ENCODE data around the gene SLC12A3.

The SLC12A3 gene

GRCh38 chr16:56892705-56893104 is 27.7 kb downstream of the SLC12A3 start:
- in situ Hi-C loops (cut with MboI; ENCODE audit: low pct_unique_long_range_greater_than_20kb, low sequenced_read_pairs, unreplicated experiment), result no loop called here
- TF ChIP-seq CTCF (IDR thresholded peaks at IDR 0.05; ENCODE audit: extremely low read depth, insufficient read depth, missing control alignments), result no peak

GRCh38 chr16:56894331-56894917 is 29.4 kb downstream of the SLC12A3 start:
- DNase-seq (ENCODE audit: low spot score), result no peak

More at GRCh38 chr16:56892705-56893104, 27.7 kb downstream of the SLC12A3 start:
- DNase-seq (ENCODE audit: low spot score), result no peak

GRCh38 chr16:56895813-56896212 is 30.8 kb downstream of the SLC12A3 start:
- no peak for DNase-seq (ENCODE audit: low spot score)
- in situ Hi-C loops (cut with MboI; ENCODE audit: low pct_unique_long_range_greater_than_20kb, low sequenced_read_pairs, unreplicated experiment), result no loop called here
- TF ChIP-seq CTCF (IDR thresholded peaks at IDR 0.05; ENCODE audit: extremely low read depth, insufficient read depth, missing control alignments), result no peak

More at GRCh38 chr16:56894331-56894917, 29.4 kb downstream of the SLC12A3 start:
- in situ Hi-C loops (cut with MboI; ENCODE audit: low pct_unique_long_range_greater_than_20kb, low sequenced_read_pairs, unreplicated experiment), result no loop called here
- no peak for TF ChIP-seq CTCF (IDR thresholded peaks at IDR 0.05; ENCODE audit: extremely low read depth, insufficient read depth, missing control alignments)

GRCh38 chr16:56896244-56896643 is 31.2 kb downstream of the SLC12A3 start:
- in situ Hi-C loops (cut with MboI; ENCODE audit: low pct_unique_long_range_greater_than_20kb, low sequenced_read_pairs, unreplicated experiment), result no loop called here
- no peak for DNase-seq (ENCODE audit: low spot score)
- no peak for TF ChIP-seq CTCF (IDR thresholded peaks at IDR 0.05; ENCODE audit: extremely low read depth, insufficient read depth, missing control alignments)

GRCh38 chr16:56897026-56897799 is 32.2 kb downstream of the SLC12A3 start:
- no peak for TF ChIP-seq CTCF (IDR thresholded peaks at IDR 0.05; ENCODE audit: extremely low read depth, insufficient read depth, missing control alignments)
- no peak for DNase-seq (ENCODE audit: low spot score)

GRCh38 chr16:56898847-56899246 is 33.8 kb downstream of the SLC12A3 start:
- no peak for TF ChIP-seq CTCF (IDR thresholded peaks at IDR 0.05; ENCODE audit: extremely low read depth, insufficient read depth, missing control alignments)
- in situ Hi-C loops (cut with MboI; ENCODE audit: low pct_unique_long_range_greater_than_20kb, low sequenced_read_pairs, unreplicated experiment), result no loop called here
- DNase-seq (ENCODE audit: low spot score), result peak; percentile 63

More at GRCh38 chr16:56897026-56897799, 32.2 kb downstream of the SLC12A3 start:
- in situ Hi-C loops (cut with MboI; ENCODE audit: low pct_unique_long_range_greater_than_20kb, low sequenced_read_pairs, unreplicated experiment), result no loop called here

Data from GM13977 (cell line).